ENCODE results near the gene TMEM176B. TPM values are rescaled to one million over a fixed set of nuclear protein-coding genes. Genes with fewer than 3 reads are reported as not detected.

Gene TMEM176B
- not detected for total RNA-seq

- Mint-ChIP-seq H3K4me1 (ENCODE audit: low read depth) (peaks cover 10% of the 10 kb centered on the region), H3K9me3 (peaks cover 3% of the 10 kb centered on the region), H3K27ac (no peak within 1 kb of the TSS), H3K36me3 (ENCODE audit: low read depth) (no peaks in the 10 kb centered on the region), H3K27me3 (ENCODE audit: low read depth) (peaks cover 45% of the 10 kb centered on the region), H3K4me3 (peak within 1 kb of the TSS; percentile 59)
- intact Hi-C loops (cut with micrococcal nuclease): no loop called here
- CTCF ChIA-PET: no interaction called here
- no peak for DNase-seq
Observed at GRCh38 chr7:150799741-150800580, at the start of gene TMEM176B. Gene TMEM176B, minus strand, starts transcription at chr7:150800364. Its CDS starts 3,795 bp downstream, at chr7:150796569.

- Mint-ChIP-seq H3K4me1 (ENCODE audit: low read depth) (peaks cover 2% of the 10 kb centered on the region), H3K9me3 (no peaks in the 10 kb centered on the region), H3K27ac (no peak overlapping the region), H3K36me3 (ENCODE audit: low read depth) (no peaks in the 10 kb centered on the region), H3K4me3 (no peak overlapping the region), H3K27me3 (ENCODE audit: low read depth) (peaks cover 12% of the 10 kb centered on the region)
- intact Hi-C loops (cut with micrococcal nuclease): no loop called here
- CTCF ChIA-PET: no interaction called here
- DNase-seq: no peak
Observed at GRCh38 chr7:150849204-150849775, 49.1 kb upstream of the TMEM176B start.

- CTCF ChIA-PET: no interaction called here
- intact Hi-C loops (cut with micrococcal nuclease): no loop called here
- Mint-ChIP-seq H3K27me3 (ENCODE audit: low read depth) (peaks cover 12% of the 10 kb centered on the region), H3K4me3 (no peak overlapping the region), H3K36me3 (ENCODE audit: low read depth) (no peaks in the 10 kb centered on the region), H3K27ac (no peak overlapping the region), H3K4me1 (ENCODE audit: low read depth) (peaks cover 2% of the 10 kb centered on the region), H3K9me3 (no peaks in the 10 kb centered on the region)
- DNase-seq: no peak
Observed at GRCh38 chr7:150848561-150849115, 48.5 kb upstream of the TMEM176B start.

GRCh38 chr7:150848111-150848510 lies 47.9 kb upstream of the TMEM176B start:
- no peaks in the 10 kb centered on the region for H3K9me3 Mint-ChIP-seq
- peaks cover 12% of the 10 kb centered on the region for H3K27me3 Mint-ChIP-seq (ENCODE audit: low read depth)
- intact Hi-C loops (cut with micrococcal nuclease): no loop called here
- H3K4me1 Mint-ChIP-seq (ENCODE audit: low read depth): peaks cover 2% of the 10 kb centered on the region
- H3K27ac Mint-ChIP-seq: no peak overlapping the region
- CTCF ChIA-PET: no interaction called here
- no peaks in the 10 kb centered on the region for H3K36me3 Mint-ChIP-seq (ENCODE audit: low read depth)
- no peak overlapping the region for H3K4me3 Mint-ChIP-seq
- no peak for DNase-seq

GRCh38 chr7:150847536-150847935 lies 47.4 kb upstream of the TMEM176B start:
- Mint-ChIP-seq H3K4me3 (no peak overlapping the region), H3K36me3 (ENCODE audit: low read depth) (no peaks in the 10 kb centered on the region), H3K9me3 (no peaks in the 10 kb centered on the region), H3K27ac (no peak overlapping the region), H3K4me1 (ENCODE audit: low read depth) (peaks cover 2% of the 10 kb centered on the region), H3K27me3 (ENCODE audit: low read depth) (peaks cover 12% of the 10 kb centered on the region)
- CTCF ChIA-PET: no interaction called here
- no peak for DNase-seq
- intact Hi-C loops (cut with micrococcal nuclease): no loop called here

GRCh38 chr7:150846291-150847115 lies 46.3 kb upstream of the TMEM176B start:
- DNase-seq: no peak
- Mint-ChIP-seq H3K9me3 (no peaks in the 10 kb centered on the region), H3K36me3 (ENCODE audit: low read depth) (no peaks in the 10 kb centered on the region), H3K4me3 (no peak overlapping the region), H3K4me1 (ENCODE audit: low read depth) (no peaks in the 10 kb centered on the region), H3K27ac (no peak overlapping the region), H3K27me3 (ENCODE audit: low read depth) (peaks cover 4% of the 10 kb centered on the region)
- intact Hi-C loops (cut with micrococcal nuclease): no loop called here
- CTCF ChIA-PET: no interaction called here

- H3K4me3 Mint-ChIP-seq: no peak overlapping the region
- CTCF ChIA-PET: no interaction called here
- no peaks in the 10 kb centered on the region for H3K9me3 Mint-ChIP-seq
- peaks cover 4% of the 10 kb centered on the region for H3K27me3 Mint-ChIP-seq (ENCODE audit: low read depth)
- no peaks in the 10 kb centered on the region for H3K4me1 Mint-ChIP-seq (ENCODE audit: low read depth)
- no peaks in the 10 kb centered on the region for H3K36me3 Mint-ChIP-seq (ENCODE audit: low read depth)
- H3K27ac Mint-ChIP-seq: no peak overlapping the region
- DNase-seq: no peak
- intact Hi-C loops (cut with micrococcal nuclease): no loop called here
Observed at GRCh38 chr7:150845421-150845861, 45.3 kb upstream of the TMEM176B start.

- Mint-ChIP-seq H3K4me1 (ENCODE audit: low read depth) (no peaks in the 10 kb centered on the region), H3K36me3 (ENCODE audit: low read depth) (no peaks in the 10 kb centered on the region), H3K27me3 (ENCODE audit: low read depth) (no peaks in the 10 kb centered on the region), H3K27ac (no peak overlapping the region), H3K9me3 (no peaks in the 10 kb centered on the region), H3K4me3 (no peak overlapping the region)
- CTCF ChIA-PET: interaction anchor here (0.7 kb wide), 1 partner anchor 34 kb away, joined by 3 read pairs; no protein-coding TSS in a partner anchor
- intact Hi-C loops (cut with micrococcal nuclease): no loop called here
- DNase-seq: no peak
Observed at GRCh38 chr7:150842716-150843115, 42.6 kb upstream of the TMEM176B start.

GRCh38 chr7:150842018-150842417 lies 41.9 kb upstream of the TMEM176B start:
- intact Hi-C loops (cut with micrococcal nuclease): no loop called here
- no peaks in the 10 kb centered on the region for H3K4me1 Mint-ChIP-seq (ENCODE audit: low read depth)

GRCh38 chr7:150838965-150839650 lies 38.9 kb upstream of the TMEM176B start:
- H3K36me3 Mint-ChIP-seq (ENCODE audit: low read depth): no peaks in the 10 kb centered on the region
- no peak overlapping the region for H3K27ac Mint-ChIP-seq
- no peaks in the 10 kb centered on the region for H3K4me1 Mint-ChIP-seq (ENCODE audit: low read depth)
- intact Hi-C loops (cut with micrococcal nuclease): no loop called here
- CTCF ChIA-PET: no interaction called here
- H3K27me3 Mint-ChIP-seq (ENCODE audit: low read depth): no peaks in the 10 kb centered on the region
- DNase-seq: no peak
- H3K9me3 Mint-ChIP-seq: no peaks in the 10 kb centered on the region
- H3K4me3 Mint-ChIP-seq: no peak overlapping the region

More at GRCh38 chr7:150842018-150842417, 41.9 kb upstream of the TMEM176B start:
- Mint-ChIP-seq H3K4me3 (no peak overlapping the region), H3K36me3 (ENCODE audit: low read depth) (no peaks in the 10 kb centered on the region), H3K27ac (no peak overlapping the region), H3K27me3 (ENCODE audit: low read depth) (no peaks in the 10 kb centered on the region), H3K9me3 (no peaks in the 10 kb centered on the region)
- no peak for DNase-seq
- CTCF ChIA-PET: interaction anchor here (0.7 kb wide), 1 partner anchor 35 kb away, joined by 3 read pairs; no protein-coding TSS in a partner anchor

- H3K27me3 Mint-ChIP-seq (ENCODE audit: low read depth): peaks cover 6% of the 10 kb centered on the region
- intact Hi-C loops (cut with micrococcal nuclease): no loop called here
- H3K27ac Mint-ChIP-seq: no peak overlapping the region
- CTCF ChIA-PET: interaction anchor here (0.6 kb wide), 2 partner anchors 52 to 459 kb away, joined by 3 to 4 read pairs; no protein-coding TSS in a partner anchor
- no peak overlapping the region for H3K4me3 Mint-ChIP-seq
- no peaks in the 10 kb centered on the region for H3K9me3 Mint-ChIP-seq
- H3K36me3 Mint-ChIP-seq (ENCODE audit: low read depth): no peaks in the 10 kb centered on the region
- DNase-seq: no peak
- H3K4me1 Mint-ChIP-seq (ENCODE audit: low read depth): no peaks in the 10 kb centered on the region
Observed at GRCh38 chr7:150835702-150836280, 35.6 kb upstream of the TMEM176B start.
